GM18909 (cell line): ENCODE measurements around the gene OXER1.

ENCODE experiments used
- ATAC-seq: cut with Tn5 transposase; IDR thresholded peaks from one replicate; pipeline ENCODE4 v1.9.1; 2021; ENCODE audit warnings: mild to moderate bottlenecking; ENCODE audit not compliant: unreplicated experiment, poor library complexity

OXER1 gene

DNA sequence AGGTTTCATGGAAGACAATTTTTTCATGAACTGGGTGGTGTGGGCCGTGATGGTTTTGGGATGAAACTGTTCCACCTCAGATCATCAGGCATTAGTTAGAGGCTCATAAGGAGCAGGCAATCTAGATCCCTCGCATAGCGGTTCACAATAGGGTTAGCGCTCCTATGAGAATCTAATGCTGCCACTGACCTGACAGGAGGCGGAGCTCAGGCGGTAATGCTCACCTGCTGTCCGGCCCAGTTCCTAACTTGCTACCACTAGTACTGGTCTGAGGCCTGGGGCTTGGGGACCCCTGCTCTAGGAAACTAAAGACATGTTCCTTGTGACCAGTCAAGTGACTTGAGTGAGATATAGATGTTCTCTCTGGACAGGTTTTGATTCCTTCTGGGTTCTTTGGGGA, 49.2 kb downstream of the OXER1 start:
- ATAC-seq: no peak

DNA sequence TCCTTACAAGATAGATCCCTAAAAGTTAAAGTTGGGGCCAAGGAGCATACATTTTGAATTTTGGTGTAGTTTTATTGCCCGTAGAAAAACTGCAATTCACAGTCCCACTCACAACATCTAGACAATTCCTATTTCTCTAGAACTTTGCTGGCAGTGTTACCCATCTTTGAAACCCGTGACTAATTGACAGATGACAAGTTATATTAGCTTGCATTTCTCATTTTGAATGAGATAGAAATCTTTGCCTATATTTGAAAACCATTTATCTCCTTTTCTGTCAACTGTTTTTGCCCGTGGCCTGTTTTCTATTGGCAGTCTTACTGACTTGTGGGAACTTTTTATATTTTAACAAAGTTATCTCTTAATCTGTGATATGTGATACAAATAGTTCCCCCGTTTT, 50.0 kb downstream of the OXER1 start:
- no peak for ATAC-seq

DNA sequence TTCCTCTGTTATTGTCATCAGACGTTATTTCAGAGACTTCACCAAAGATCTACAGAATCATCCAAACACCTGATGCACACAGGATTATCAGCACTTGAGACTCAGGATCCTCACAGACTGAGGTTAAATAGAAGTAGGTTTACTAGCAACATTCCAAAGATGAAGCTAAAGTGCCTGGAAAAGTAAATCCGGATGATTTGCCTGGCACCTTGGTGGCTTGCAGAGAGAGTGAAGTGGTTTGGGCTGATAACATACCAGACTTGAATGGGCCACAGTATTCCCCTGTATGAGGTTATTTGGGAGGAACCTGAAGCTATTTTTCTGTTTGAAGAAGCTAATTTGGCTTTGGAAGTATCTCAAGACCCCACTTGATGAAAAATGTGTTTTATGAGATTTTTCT, 51.0 kb downstream of the OXER1 start:
- no peak for ATAC-seq
